H9 (cell line): ENCODE data around the gene OR52N4. TPM values are rescaled to one million over a fixed set of nuclear protein-coding genes. Genes with fewer than 3 reads are reported as not detected.

Source experiments
- DNase-seq: peaks from one replicate; pipeline ENCODE4 v3.0.0-alpha.2; 2017
- H2AFZ ChIP-seq: one replicate; pipeline ENCODE4 v1.6.1; 2013; ENCODE audit warnings: mild to moderate bottlenecking, low read length, control low read depth, moderate library complexity
- H2AK5ac ChIP-seq: 2 replicates; pipeline ENCODE4 v1.6.1; 2013; ENCODE audit warnings: low read length, control low read depth, mixed read lengths; ENCODE audit not compliant: insufficient read length
- H2BK120ac ChIP-seq: one replicate; pipeline ENCODE4 v1.6.1; 2013; ENCODE audit warnings: low read depth, mild to moderate bottlenecking, low read length, control low read depth, inconsistent platforms; ENCODE audit not compliant: poor library complexity, severe bottlenecking
- H2BK12ac ChIP-seq: 2 replicates; pipeline ENCODE4 v1.6.1; 2013; ENCODE audit warnings: low read length, control low read depth, mixed read lengths, low read depth; ENCODE audit not compliant: insufficient read length
- H2BK15ac ChIP-seq: 2 replicates; pipeline ENCODE4 v1.6.1; 2013; ENCODE audit warnings: low read depth, low read length, control low read depth
- H2BK20ac ChIP-seq: one replicate; pipeline ENCODE4 v1.6.1; 2013; ENCODE audit warnings: low read depth, mild to moderate bottlenecking, low read length, control low read depth, inconsistent platforms; ENCODE audit not compliant: poor library complexity, severe bottlenecking
- H2BK5ac ChIP-seq: 2 replicates; pipeline ENCODE4 v1.6.1; 2013; ENCODE audit warnings: low read length, control low read depth, mixed read lengths; ENCODE audit not compliant: insufficient read length
- H3K14ac ChIP-seq: 2 replicates; pipeline ENCODE4 v1.6.1; 2013; ENCODE audit warnings: low read length, control low read depth; ENCODE audit not compliant: insufficient read depth
- H3K18ac ChIP-seq: 2 replicates; pipeline ENCODE4 v1.6.1; 2013; ENCODE audit warnings: low read depth, mild to moderate bottlenecking, mixed read lengths, low read length, control low read depth; ENCODE audit not compliant: insufficient read length
- H3K23ac ChIP-seq: 2 replicates; pipeline ENCODE4 v1.6.1; 2013; ENCODE audit warnings: low read length, control low read depth, mixed read lengths, low read depth; ENCODE audit not compliant: insufficient read length
- H3K23me2 ChIP-seq: 2 replicates; pipeline ENCODE4 v1.6.1; 2013; ENCODE audit warnings: low read depth, mild to moderate bottlenecking, mixed read lengths, low read length, control low read depth; ENCODE audit not compliant: insufficient read length, poor library complexity, severe bottlenecking
- H3K27ac ChIP-seq: 2 replicates; pipeline ENCODE4 v1.5.1; 2013; ENCODE audit warnings: low read length, control low read depth, mixed read lengths, low read depth; ENCODE audit not compliant: insufficient read length
- H3K27me3 ChIP-seq: 2 replicates; pipeline ENCODE4 v1.6.1; 2013; ENCODE audit warnings: low read length, control low read depth, inconsistent platforms; ENCODE audit not compliant: insufficient read depth
- H3K4ac ChIP-seq: 2 replicates; pipeline ENCODE4 v1.6.1; 2013; ENCODE audit warnings: low read depth, mild to moderate bottlenecking, control low read depth, inconsistent platforms, low read length, moderate library complexity
- H3K4me1 ChIP-seq: 2 replicates; pipeline ENCODE4 v1.6.1; 2013; ENCODE audit warnings: low read length, control low read depth, inconsistent platforms; ENCODE audit not compliant: insufficient read depth
- H3K4me2 ChIP-seq: 2 replicates; pipeline ENCODE4 v1.6.1; 2013; ENCODE audit warnings: low read length, control low read depth, mixed read lengths; ENCODE audit not compliant: insufficient read length, insufficient read depth
- H3K56ac ChIP-seq: 2 replicates; pipeline ENCODE4 v1.6.1; 2013; ENCODE audit warnings: low read depth, mild to moderate bottlenecking, mixed read lengths, low read length, control low read depth; ENCODE audit not compliant: insufficient read length
- H3K79me1 ChIP-seq: 2 replicates; pipeline ENCODE4 v1.6.1; 2013; ENCODE audit warnings: low read depth, mild to moderate bottlenecking, moderate library complexity, low read length, control low read depth, inconsistent platforms; ENCODE audit not compliant: insufficient read depth, poor library complexity, severe bottlenecking
- H3K79me2 ChIP-seq: 2 replicates; pipeline ENCODE4 v1.6.1; 2013; ENCODE audit warnings: low read length, control low read depth, inconsistent platforms; ENCODE audit not compliant: insufficient read depth
- H3K9ac ChIP-seq: 2 replicates; pipeline ENCODE4 v1.6.1; 2013; ENCODE audit warnings: low read length, control low read depth, mixed read lengths; ENCODE audit not compliant: insufficient read length; ENCODE audit errors: extremely low read depth
- H3K9me3 ChIP-seq: one replicate; pipeline ENCODE4 v1.6.1; 2013; ENCODE audit warnings: low read depth, low read length, inconsistent platforms; ENCODE audit not compliant: control insufficient read depth
- H3T11ph ChIP-seq: one replicate; pipeline ENCODE4 v1.6.1; 2013; ENCODE audit warnings: mild to moderate bottlenecking, low read length, control low read depth, inconsistent platforms
- H4K20me1 ChIP-seq: one replicate; pipeline ENCODE4 v1.6.1; 2013; ENCODE audit not compliant: control insufficient read depth, insufficient read length, insufficient read depth
- H4K5ac ChIP-seq: 2 replicates; pipeline ENCODE4 v1.6.1; 2013; ENCODE audit warnings: low read depth, mild to moderate bottlenecking, mixed read lengths, low read length, control low read depth; ENCODE audit not compliant: insufficient read length
- H4K8ac ChIP-seq: replicated peaks from 2 replicates; pipeline ENCODE4 v1.6.1; 2013; ENCODE audit warnings: low read length, control low read depth, mixed read lengths, low read depth; ENCODE audit not compliant: insufficient read length
- H4K91ac ChIP-seq: 2 replicates; pipeline ENCODE4 v1.6.1; 2013; ENCODE audit warnings: low read depth, mild to moderate bottlenecking, moderate library complexity, mixed read lengths, low read length, control low read depth; ENCODE audit not compliant: insufficient read length
- H3K27ac Mint-ChIP-seq, 3 experiments: 2 replicates in 2 of 3; 3 replicates in 1 of 3; pipeline ENCODE4 v1.8.0; 2020 to 2021; ENCODE audit warnings: mixed read lengths in 3 of 3, mild to moderate bottlenecking in 1 of 3, moderate library complexity in 1 of 3
- H3K27me3 Mint-ChIP-seq: 2 replicates; pipeline ENCODE4 v1.8.0; 2021; ENCODE audit warnings: low read depth, mild to moderate bottlenecking, moderate library complexity, mixed read lengths
- H3K36me3 Mint-ChIP-seq, 3 experiments: 2 replicates in 2 of 3; 3 replicates in 1 of 3; pipeline ENCODE4 v1.8.0; 2020 to 2021; ENCODE audit warnings: low read depth in 3 of 3, mixed read lengths in 3 of 3; ENCODE audit not compliant: insufficient read depth in 1 of 3
- H3K4me1 Mint-ChIP-seq, 2 experiments: 2 replicates each; pipeline ENCODE4 v1.8.0; 2020; ENCODE audit warnings: mixed read lengths in 2 of 2
- H3K4me3 Mint-ChIP-seq, 2 experiments: 2 replicates in 1 of 2; 3 replicates in 1 of 2; pipeline ENCODE4 v1.8.0; 2020 to 2021; ENCODE audit warnings: mild to moderate bottlenecking in 2 of 2, mixed read lengths in 2 of 2, moderate library complexity in 1 of 2
- H3K9me3 Mint-ChIP-seq, 2 experiments: 2 replicates in 1 of 2; 3 replicates in 1 of 2; pipeline ENCODE4 v1.8.0; 2020; ENCODE audit warnings: mild to moderate bottlenecking in 2 of 2, mixed read lengths in 2 of 2, moderate library complexity in 1 of 2
- WGBS: extraction: QIAGEN DNeasy Blood & Tissue Kit; methylation state at CpG from one replicate; pipeline ENCODE4 v1.1.7; 2013; ENCODE audit warnings: missing lambda C conversion rate, low lambda C conversion rate, mixed read lengths; ENCODE audit not compliant: insufficient read length; ENCODE audit errors: extremely low coverage; 5-methylcytosine and 5-hydroxymethylcytosine counted together
- total RNA-seq: library from RNA; stranded (reverse); gene quantifications from 2 replicates; pipeline ENCODE4 v1.2.1, GENCODE V29; 2021
- TF ChIP-seq, protein P1 (sequence below): fragments of 200-600 bp; sonication (generic); conservative IDR thresholded peaks from 3 replicates; pipeline ENCODE4 v1.8.0; 2021; ENCODE audit warnings: antibody characterized with exemption, mild to moderate bottlenecking

Gene OR52N4
- total RNA-seq, 1 experiment from 2014 or later, result not detected

DNA sequence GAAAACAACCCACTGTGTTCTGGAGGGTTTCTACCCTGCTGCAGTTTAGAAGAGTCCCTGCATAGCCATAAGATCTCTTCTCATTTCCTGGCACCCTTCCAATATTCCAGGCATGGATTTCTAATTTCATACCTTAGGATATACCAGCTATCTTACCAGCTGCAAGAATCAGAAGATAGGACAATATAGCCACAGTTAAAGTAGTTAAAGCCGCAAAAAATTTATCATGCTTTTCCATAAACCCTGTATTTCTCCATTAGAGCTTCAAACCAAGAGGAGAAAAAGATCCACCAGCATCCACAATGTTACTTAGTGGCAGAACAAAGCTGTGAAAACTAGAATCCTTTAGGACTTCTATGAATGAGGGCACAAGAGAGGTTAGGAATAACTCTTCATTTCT lies 26.4 kb upstream of the OR52N4 start:
- no peaks in the 10 kb centered on the region for H3K23me2 ChIP-seq
- no peak overlapping the region for H3K23ac ChIP-seq
- no peak overlapping the region for H2AK5ac ChIP-seq
- Mint-ChIP-seq H3K4me1 (no peaks in the 10 kb centered on the region), H3K4me3 (no peak overlapping the region), H3K27me3 (no peaks in the 10 kb centered on the region; the same call in 1 of the 2 replicates), H3K9me3 (no peaks in the 10 kb centered on the region), H3K27ac (no peak overlapping the region), H3K36me3 (no peaks in the 10 kb centered on the region)
- H3K27me3 ChIP-seq, result no peaks in the 10 kb centered on the region
- H4K91ac ChIP-seq, result no peak overlapping the region
- H3K9me3 ChIP-seq, result no peaks in the 10 kb centered on the region
- TF ChIP-seq, protein P1, sequence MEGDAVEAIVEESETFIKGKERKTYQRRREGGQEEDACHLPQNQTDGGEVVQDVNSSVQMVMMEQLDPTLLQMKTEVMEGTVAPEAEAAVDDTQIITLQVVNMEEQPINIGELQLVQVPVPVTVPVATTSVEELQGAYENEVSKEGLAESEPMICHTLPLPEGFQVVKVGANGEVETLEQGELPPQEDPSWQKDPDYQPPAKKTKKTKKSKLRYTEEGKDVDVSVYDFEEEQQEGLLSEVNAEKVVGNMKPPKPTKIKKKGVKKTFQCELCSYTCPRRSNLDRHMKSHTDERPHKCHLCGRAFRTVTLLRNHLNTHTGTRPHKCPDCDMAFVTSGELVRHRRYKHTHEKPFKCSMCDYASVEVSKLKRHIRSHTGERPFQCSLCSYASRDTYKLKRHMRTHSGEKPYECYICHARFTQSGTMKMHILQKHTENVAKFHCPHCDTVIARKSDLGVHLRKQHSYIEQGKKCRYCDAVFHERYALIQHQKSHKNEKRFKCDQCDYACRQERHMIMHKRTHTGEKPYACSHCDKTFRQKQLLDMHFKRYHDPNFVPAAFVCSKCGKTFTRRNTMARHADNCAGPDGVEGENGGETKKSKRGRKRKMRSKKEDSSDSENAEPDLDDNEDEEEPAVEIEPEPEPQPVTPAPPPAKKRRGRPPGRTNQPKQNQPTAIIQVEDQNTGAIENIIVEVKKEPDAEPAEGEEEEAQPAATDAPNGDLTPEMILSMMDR, result no peak
- H4K5ac ChIP-seq, result no peak overlapping the region
- H3K79me2 ChIP-seq, result no peaks in the 10 kb centered on the region
- H3K56ac ChIP-seq, result no peak overlapping the region
- H3K18ac ChIP-seq, result no peak overlapping the region
- DNase-seq, result no peak
- H3K79me1 ChIP-seq, result no peaks in the 10 kb centered on the region
- no peaks in the 10 kb centered on the region for H4K20me1 ChIP-seq
- no peak overlapping the region for H3K27ac ChIP-seq
- H2BK120ac ChIP-seq, result no peak overlapping the region
- no peak overlapping the region for H2BK12ac ChIP-seq
- H3K14ac ChIP-seq, result no peak overlapping the region
- H3K4me2 ChIP-seq, result no peak overlapping the region
- no peak overlapping the region for H2AFZ ChIP-seq
- no peak overlapping the region for H2BK15ac ChIP-seq
- WGBS, result no CpG with 5 or more reads among the region's 1 CpG
- no peak overlapping the region for H3K4ac ChIP-seq
- no peak overlapping the region for H3T11ph ChIP-seq
- H3K4me1 ChIP-seq, result no peaks in the 10 kb centered on the region
- H2BK5ac ChIP-seq, result no peak overlapping the region
- no peak overlapping the region for H4K8ac ChIP-seq
- H3K9ac ChIP-seq, result no peak overlapping the region
- no peak overlapping the region for H2BK20ac ChIP-seq
